ENCODE results near the gene SLC35G2.

DNA sequence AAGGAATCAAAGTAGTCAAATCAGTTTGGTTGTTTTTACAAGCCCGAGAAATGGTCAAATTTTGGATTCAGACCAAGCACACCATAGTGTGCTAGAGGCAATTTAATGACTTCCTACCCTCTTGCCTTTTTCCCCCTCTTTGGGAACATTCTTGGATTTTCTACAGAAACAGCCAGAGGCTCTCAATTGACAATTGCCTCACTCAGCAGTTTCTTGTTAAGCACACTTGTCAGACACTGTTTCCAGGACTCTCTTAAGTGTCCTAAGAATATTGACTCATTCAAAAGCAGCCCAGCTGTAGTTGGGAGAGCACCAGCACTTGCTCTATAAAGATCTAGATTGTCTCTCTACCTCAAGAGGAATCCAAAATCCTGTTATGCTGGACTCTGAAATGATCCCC lies 1.5 kb upstream of the SLC35G2 start:
- TF ChIP-seq, protein P1, sequence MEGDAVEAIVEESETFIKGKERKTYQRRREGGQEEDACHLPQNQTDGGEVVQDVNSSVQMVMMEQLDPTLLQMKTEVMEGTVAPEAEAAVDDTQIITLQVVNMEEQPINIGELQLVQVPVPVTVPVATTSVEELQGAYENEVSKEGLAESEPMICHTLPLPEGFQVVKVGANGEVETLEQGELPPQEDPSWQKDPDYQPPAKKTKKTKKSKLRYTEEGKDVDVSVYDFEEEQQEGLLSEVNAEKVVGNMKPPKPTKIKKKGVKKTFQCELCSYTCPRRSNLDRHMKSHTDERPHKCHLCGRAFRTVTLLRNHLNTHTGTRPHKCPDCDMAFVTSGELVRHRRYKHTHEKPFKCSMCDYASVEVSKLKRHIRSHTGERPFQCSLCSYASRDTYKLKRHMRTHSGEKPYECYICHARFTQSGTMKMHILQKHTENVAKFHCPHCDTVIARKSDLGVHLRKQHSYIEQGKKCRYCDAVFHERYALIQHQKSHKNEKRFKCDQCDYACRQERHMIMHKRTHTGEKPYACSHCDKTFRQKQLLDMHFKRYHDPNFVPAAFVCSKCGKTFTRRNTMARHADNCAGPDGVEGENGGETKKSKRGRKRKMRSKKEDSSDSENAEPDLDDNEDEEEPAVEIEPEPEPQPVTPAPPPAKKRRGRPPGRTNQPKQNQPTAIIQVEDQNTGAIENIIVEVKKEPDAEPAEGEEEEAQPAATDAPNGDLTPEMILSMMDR (IDR thresholded peaks at IDR 0.05; ENCODE audit: low read depth, low read length), result no peak
- no peak for TF ChIP-seq POLR2A (IDR thresholded peaks at IDR 0.05; ENCODE audit: extremely low read depth, insufficient read length)
- TF ChIP-seq, protein P2, sequence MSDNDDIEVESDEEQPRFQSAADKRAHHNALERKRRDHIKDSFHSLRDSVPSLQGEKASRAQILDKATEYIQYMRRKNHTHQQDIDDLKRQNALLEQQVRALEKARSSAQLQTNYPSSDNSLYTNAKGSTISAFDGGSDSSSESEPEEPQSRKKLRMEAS (IDR thresholded peaks at IDR 0.05; ENCODE audit: low read depth, low read length), result no peak
- TF ChIP-seq MYC (IDR thresholded peaks at IDR 0.05; ENCODE audit: low read depth, low read length), result no peak
